Measurements from ENCODE around the gene DCAF7.

DNA sequence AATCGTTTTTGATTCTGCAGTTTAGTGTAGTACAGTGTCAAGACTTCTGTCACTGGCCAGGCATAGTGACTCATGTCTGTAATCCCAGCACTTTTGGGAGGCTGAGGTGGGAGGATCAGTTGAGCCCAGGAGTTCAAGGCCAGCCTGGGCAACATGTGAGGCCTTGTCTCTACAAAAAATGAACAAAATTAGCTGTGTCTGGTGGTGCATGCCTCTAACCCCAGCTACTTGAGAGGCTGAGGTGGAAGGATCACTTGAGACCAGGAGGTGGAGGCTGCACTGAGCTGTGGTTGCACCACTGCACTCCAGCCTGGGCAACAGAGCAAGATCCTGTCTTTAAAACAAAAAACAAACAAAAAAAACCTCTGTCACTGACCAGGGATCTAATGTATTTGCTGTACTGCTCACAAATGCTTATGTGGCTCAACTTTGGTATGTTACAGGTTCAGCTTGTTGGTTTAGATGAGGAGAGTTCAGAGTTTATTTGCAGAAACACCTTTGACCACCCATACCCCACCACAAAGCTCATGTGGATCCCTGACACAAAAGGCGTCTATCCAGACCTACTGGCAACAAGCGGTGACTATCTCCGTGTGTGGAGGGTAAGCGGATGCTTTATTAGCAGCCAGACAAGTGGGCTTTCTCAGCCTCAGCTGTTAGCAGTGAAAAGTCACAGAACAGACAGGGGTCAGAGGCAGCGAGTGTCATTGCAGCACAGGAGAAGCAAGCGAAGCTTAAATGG, 27.9 kb downstream of the DCAF7 start:
- no peak for TF ChIP-seq TCF12 (IDR thresholded peaks at IDR 0.05)
- TF ChIP-seq ZBTB33 (IDR thresholded peaks at IDR 0.05; ENCODE audit: borderline replicate concordance, low read depth): no peak
- no peak for TF ChIP-seq TAF1 (IDR thresholded peaks at IDR 0.05; ENCODE audit: borderline replicate concordance, low read depth, low read length)
- no peak for TF ChIP-seq IRF3 (IDR thresholded peaks at IDR 0.05; ENCODE audit: low read depth, low read length)
- TF ChIP-seq, protein P1, sequence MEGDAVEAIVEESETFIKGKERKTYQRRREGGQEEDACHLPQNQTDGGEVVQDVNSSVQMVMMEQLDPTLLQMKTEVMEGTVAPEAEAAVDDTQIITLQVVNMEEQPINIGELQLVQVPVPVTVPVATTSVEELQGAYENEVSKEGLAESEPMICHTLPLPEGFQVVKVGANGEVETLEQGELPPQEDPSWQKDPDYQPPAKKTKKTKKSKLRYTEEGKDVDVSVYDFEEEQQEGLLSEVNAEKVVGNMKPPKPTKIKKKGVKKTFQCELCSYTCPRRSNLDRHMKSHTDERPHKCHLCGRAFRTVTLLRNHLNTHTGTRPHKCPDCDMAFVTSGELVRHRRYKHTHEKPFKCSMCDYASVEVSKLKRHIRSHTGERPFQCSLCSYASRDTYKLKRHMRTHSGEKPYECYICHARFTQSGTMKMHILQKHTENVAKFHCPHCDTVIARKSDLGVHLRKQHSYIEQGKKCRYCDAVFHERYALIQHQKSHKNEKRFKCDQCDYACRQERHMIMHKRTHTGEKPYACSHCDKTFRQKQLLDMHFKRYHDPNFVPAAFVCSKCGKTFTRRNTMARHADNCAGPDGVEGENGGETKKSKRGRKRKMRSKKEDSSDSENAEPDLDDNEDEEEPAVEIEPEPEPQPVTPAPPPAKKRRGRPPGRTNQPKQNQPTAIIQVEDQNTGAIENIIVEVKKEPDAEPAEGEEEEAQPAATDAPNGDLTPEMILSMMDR (IDR thresholded peaks at IDR 0.05): no peak
- no peak for TF ChIP-seq SMC3 (IDR thresholded peaks at IDR 0.05; ENCODE audit: low read depth, low read length)
- no peak for TF ChIP-seq CHD2 (IDR thresholded peaks at IDR 0.05; ENCODE audit: low read length, partially characterized antibody)
- TF ChIP-seq FOSL2 (IDR thresholded peaks at IDR 0.05; ENCODE audit: borderline replicate concordance, low read depth): no peak
- TF ChIP-seq JUND (IDR thresholded peaks at IDR 0.05): no peak
- no peak for TF ChIP-seq POLR2AphosphoS5 (IDR thresholded peaks at IDR 0.05; ENCODE audit: low read depth, low read length)
- no peak for TF ChIP-seq RFX5 (IDR thresholded peaks at IDR 0.05; ENCODE audit: low read length)

All from SK-N-SH (cell line).